Activated CD8-positive, alpha-beta T cell treated with anti-CD3 and anti-CD28 coated beads, Interleukin-2, amount 10 ng/mL, durations not matched to agents 7 days and 5 days (primary cell): ENCODE measurements around the gene PLA2G5. TPM values are rescaled to one million over a fixed set of nuclear protein-coding genes. Genes with fewer than 3 reads are reported as not detected.

Experiments
- ATAC-seq: fragments of 150-1000 bp; cut with Tn5 transposase; one replicate; pipeline ENCODE4 v1.10.0; 2021; ENCODE audit warnings: moderate library complexity
- CTCF ChIA-PET: fragments of 350-600 bp; sonication (Branson Sonifier 250); formaldehyde crosslinking; loops from one replicate; lab custom pipeline; 2021; ENCODE audit warnings: antibody characterized with exemption; lab: Charles Lee
- POLR2A ChIA-PET: fragments of 350-600 bp; sonication (Branson Sonifier 250); formaldehyde crosslinking; loops from one replicate; lab custom pipeline; 2021; ENCODE audit warnings: antibody characterized with exemption; lab: Charles Lee
- DNase-seq: peaks from one replicate; pipeline ENCODE4 v3.0.0-alpha.2; 2020
- H3K27ac Mint-ChIP-seq: one replicate; pipeline ENCODE4 v1.8.0; 2021; ENCODE audit warnings: mild to moderate bottlenecking, mixed read lengths
- H3K27me3 Mint-ChIP-seq: one replicate; pipeline ENCODE4 v1.8.0; 2021; ENCODE audit warnings: low read depth, mixed read lengths
- H3K36me3 Mint-ChIP-seq: one replicate; pipeline ENCODE4 v1.8.0; 2021; ENCODE audit warnings: low read depth, mixed read lengths
- H3K4me1 Mint-ChIP-seq: one replicate; pipeline ENCODE4 v1.8.0; 2021; ENCODE audit warnings: low read depth, mixed read lengths
- H3K4me3 Mint-ChIP-seq: one replicate; pipeline ENCODE4 v1.8.0; 2021; ENCODE audit warnings: mild to moderate bottlenecking, mixed read lengths
- H3K9me3 Mint-ChIP-seq: one replicate; pipeline ENCODE4 v1.8.0; 2022; ENCODE audit warnings: mixed read lengths; ENCODE audit not compliant: insufficient read depth
- total RNA-seq, 2 experiments: library from RNA; stranded (reverse); gene quantifications; one replicate each; pipeline ENCODE4 v1.2.3, GENCODE V29; 2021

Gene PLA2G5
- total RNA-seq, 2 experiments from 2014 or later: not detected

- no peaks in the 10 kb centered on the region for H3K9me3 Mint-ChIP-seq
- DNase-seq (no peak), ATAC-seq (no peak)
- H3K27me3 Mint-ChIP-seq: peaks cover 4% of the 10 kb centered on the region
- H3K27ac Mint-ChIP-seq: no peak overlapping the region
- ChIA-PET POLR2A (no interaction called here), CTCF (no interaction called here)
- H3K4me1 Mint-ChIP-seq: no peaks in the 10 kb centered on the region
- H3K4me3 Mint-ChIP-seq: no peak overlapping the region
- no peaks in the 10 kb centered on the region for H3K36me3 Mint-ChIP-seq
Observed at GRCh38 chr1:20141466-20141865, 71.5 kb downstream of the PLA2G5 start.

Other genes with a start within 250 kb of the PLA2G5 start
- 10 to 100 TPM in 1 of 2 experiments, 1 to 10 TPM in 1; 9.7 to 10.4 TPM for gene OTUD3, start 187.8 kb upstream of the PLA2G5 start, total RNA-seq
- gene PLA2G2E, start 146.6 kb upstream of the PLA2G5 start, total RNA-seq: not detected
- gene PLA2G2A, start 90.6 kb upstream of the PLA2G5 start, total RNA-seq: not detected
- gene PLA2G2D, start 49.3 kb downstream of the PLA2G5 start, total RNA-seq: not detected
- gene PLA2G2F, start 69.1 kb downstream of the PLA2G5 start, total RNA-seq: not detected
- gene UBXN10, start 115.9 kb downstream of the PLA2G5 start, total RNA-seq: under 1 TPM; 0.21 to 0.29 TPM
- gene PLA2G2C, start 116.3 kb downstream of the PLA2G5 start, total RNA-seq: not detected
- not detected for gene VWA5B1, start 220.7 kb downstream of the PLA2G5 start, total RNA-seq